ENCODE measurements around the gene LPAR3.
A peak's percentile ranks its signal among the peaks of the same experiment; 100 is the strongest.

The LPAR3 gene

GRCh38 chr1:84823991-84824390 lies 69.0 kb downstream of the LPAR3 start:
- DNase-seq, result no peak

DNA sequence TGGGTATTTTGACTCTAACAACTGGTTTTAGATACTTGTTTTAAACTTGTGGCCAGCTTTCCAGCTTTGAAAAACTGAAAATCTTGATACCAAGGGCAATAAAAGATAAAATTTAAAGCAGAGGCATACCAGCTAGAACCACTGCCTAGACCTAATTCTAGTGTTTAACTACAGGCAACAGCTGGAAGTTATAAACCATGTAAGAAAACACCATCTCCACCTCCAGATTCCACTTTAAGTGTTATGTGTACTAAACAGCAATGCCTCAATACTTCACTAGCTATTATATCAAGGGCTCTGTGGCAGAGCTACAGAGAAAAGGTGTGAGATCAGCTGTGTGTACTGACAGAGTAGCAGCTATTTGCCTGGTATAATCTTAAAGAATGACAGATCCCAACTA lies 69.5 kb downstream of the LPAR3 start:
- no peak for DNase-seq

GRCh38 chr1:84810343-84810742 lies 82.7 kb downstream of the LPAR3 start:
- DNase-seq, result no peak

DNA sequence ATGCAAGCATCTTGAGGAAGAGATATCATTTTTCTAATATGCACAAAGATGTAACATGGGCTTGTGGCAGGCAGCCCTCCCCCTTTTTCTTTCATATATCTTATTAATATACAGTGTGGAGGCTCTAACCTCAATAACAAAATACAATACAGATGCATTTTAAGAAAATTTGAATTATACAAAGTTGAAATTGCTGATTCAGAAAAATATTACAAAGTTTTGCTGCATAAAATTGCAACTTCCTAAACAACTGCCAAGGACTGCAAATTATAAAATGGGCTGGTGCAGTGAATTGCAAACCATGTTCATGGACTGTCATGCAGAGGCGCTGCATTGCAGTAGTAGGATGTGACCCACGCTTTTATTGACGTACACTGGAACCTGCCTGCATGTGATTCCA lies 84.0 kb downstream of the LPAR3 start:
- DNase-seq, result no peak

DNA sequence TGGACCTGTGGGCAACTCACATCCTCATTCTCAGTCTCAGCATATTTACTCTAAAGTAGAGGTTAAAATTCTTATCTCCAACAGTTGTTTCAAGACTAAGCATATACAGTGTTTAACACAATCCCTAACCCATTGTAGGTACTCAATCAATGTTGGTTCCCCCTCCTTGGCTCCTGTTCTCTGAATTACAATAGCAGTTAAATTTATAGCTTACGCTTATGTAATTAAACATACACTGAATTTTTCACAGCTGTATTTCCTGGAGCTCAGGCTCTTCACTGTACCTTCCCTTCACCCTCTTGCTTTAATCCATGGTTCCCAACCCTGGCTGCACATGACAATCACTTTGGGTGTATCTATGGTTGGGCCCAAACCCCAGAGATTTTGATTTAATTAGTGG lies 89.4 kb downstream of the LPAR3 start:
- DNase-seq, result no peak

DNA sequence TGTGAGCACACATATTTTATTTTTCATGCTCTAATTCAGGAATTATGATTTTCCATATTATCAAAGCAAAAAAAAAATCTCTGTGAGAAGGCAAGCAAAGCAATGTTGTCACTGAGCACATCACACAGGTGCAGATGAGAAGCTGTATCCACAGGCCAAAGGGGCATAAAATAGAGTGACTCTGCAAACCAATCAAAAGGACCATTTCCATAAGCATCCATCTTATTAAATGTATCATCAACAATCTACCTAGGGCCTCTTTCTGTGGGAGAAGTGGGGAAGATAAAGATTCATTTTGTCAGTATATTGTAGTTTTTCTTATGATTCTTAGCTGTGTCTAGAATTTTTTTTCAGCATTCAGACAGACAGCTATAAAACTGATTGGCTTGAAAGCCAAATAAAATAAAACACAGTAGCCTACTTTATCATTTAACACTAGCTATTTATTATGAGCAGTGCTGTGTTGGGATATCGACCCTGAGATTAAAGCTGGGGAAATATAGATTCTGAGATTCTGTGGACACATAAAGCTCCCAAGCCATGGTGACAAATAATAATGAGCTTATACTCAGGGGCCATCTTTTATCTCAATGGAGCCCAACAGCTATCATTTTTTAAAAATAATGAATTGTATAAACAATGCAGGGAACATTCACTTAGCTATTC lies 90.3 kb downstream of the LPAR3 start:
- DNase-seq, result no peak

DNA sequence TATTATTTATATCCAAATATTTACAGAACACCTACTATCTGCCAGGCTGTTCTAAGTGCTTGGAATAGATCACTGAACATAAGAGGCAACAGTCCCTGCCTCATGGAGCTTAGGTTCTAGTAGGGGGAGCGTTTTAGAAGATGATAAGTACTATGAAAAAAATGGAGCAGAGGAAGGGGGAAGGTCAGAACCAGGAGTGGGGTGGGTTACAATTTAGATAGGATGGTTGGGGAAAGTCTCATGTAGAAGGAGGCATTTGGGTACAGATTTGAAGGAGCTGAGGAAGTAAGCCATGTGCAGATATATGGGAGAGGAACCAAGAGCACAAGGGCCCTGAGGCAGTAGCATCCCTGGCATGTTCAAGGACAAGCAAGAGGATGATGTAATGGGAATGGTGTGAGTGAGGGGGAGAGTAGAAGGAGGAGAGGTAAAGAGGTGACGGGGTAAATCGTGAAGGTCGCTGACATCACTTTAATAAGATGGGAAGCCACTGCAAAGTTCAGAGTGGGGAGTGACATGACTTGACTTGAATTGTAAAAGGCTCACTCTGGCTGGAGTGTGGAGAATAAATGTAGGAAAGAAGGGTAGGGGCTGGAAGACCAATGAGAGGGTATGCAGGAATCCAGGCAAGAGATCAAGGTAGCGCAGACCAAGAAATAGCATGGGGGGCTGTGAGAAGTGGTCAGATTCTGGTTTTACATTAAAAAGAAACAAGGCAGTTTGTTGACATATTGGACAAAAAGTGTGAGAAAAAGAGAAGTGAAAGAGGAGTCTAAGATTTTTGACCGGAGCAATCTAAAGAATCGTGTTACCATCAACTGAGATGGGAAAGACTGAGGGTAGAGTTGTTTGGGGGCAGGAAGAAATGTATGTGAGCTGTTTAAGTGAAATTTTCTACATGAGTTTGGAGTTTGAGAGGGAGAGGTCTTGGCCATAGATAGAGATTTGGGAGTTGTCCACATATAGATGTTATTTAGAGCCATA lies 92.6 kb downstream of the LPAR3 start:
- no peak for DNase-seq

DNA sequence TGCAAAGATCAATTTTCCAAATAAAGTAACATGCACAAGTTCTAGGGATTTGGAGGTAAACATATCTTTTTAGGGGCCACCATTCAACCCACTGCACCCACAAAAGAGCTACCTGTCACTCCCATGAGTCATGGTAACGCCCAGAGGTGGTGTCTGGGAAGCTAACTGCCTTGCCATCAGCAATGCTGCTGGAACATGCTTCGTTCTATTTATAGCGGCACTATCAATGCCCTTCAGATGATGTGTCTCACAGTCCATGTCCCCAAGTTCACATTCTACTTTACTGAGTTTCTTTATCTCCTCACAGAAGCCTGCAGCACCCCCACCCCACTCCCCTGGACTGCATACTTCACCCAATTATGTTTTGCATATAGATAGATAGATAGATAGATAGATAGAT lies 95.4 kb downstream of the LPAR3 start:
- no peak for DNase-seq

DNA sequence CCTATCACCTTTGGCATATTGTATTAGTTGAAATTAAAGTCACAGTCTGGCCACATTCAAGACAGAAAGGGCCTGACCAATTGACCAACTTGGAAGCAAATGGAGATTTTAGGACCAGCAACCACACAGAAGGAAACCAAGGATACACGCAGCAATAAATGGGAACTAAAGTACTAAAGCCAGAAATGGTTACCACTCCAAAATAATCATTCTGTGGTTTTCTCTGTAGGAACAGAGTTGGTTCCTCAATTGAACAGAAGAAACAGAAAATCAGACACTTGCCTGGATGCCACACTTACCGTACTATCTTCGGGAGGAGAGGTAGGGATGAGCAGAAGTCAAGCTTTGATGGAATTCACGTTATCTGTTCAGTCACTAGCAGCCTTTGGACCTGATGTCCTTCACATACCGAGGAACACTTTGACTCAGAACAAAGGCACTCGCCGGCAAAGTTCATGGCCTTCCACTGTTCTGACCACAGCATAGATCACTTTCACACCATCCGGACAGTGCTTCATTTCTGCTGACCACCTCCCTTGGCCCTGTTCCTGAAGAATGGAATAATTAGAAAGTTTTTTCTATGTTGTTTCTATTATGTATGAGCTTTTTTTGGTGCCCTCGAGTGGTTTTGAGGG lies 96.9 kb downstream of the LPAR3 start:
- no peak for DNase-seq

DNA sequence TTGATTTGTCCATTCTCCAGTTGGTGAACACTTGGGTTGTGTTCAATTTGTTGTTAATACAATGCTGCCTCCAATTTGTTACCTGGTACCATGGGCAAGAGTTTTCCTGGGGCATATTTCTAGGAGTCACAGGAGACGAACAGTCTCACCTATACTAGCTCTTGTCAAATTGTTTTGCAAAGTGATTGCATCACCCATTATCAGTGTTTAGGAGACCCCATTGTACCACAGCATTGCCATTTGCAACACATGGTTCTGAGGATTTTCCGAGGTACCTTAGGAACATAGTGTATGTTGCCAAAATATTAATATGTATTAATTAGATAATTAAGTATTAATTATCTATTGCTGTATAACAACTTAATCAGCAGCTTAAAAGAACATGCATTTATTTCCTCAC lies 97.8 kb downstream of the LPAR3 start:
- no peak for DNase-seq

DNA sequence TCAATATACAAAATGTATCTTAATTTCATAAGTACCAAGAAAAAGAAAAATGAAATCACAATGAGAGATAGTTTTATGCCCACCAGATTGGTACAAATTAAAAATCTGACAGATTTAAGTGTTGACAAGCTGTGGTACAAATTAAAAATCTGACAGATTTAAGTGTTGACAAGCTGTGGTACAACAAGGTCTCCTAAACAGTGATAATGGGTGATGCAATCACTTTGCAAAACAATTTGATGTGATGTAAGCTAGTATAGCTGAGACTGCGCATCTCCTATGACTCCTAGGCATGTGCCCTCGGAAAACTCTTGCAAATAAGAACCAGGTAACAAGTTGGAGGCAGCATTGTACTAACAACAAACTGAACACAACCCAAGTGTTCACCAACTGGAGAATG lies 100.6 kb downstream of the LPAR3 start:
- DNase-seq, result no peak

- DNase-seq, result no peak
Measured at GRCh38 chr1:84789014-84789413, 104.0 kb downstream of the LPAR3 start.

GRCh38 chr1:84785271-84786036 lies 107.6 kb downstream of the LPAR3 start:
- DNase-seq, result no peak

- DNase-seq, result no peak
Measured at GRCh38 chr1:84782881-84783280, 110.1 kb downstream of the LPAR3 start.

DNA sequence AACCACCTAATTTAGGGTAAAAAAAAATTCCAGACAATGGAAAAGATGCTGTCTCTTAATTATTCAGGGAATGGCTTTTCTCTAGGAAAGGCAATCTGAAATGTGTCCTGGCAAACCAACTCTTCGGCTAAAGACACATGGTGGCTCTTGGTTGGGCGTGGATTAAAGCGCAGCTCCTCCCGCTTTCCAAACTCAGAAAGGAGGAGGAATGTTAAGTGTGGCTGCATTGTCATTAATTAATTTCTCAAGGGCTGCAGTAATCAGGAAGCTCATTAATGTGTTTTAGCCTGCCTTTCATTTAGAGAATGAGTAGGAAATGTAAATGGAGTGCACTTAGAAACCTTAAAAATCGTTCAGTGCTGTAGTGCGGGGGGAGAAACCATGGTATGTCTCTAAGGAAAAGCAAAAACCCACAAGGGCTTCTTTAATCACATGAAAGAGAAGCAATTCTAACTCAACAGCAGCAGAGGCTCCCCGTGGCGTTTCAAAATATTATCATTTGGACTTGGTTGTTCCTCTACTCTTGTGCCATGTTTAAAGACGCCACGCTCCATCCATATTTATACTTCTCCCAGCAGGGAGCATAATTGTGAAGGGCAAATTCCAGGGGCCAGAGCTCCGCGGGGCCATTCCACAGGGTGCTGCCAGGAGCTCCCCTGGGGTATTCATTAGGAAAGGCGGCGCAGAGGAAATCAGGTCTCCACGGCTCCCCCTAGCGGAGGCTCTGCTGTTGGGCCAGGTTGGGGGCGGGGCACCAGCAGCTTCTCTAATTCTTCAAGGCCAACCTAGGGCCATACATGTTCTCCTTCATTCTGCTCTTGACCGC lies 110.8 kb downstream of the LPAR3 start:
- DNase-seq, result peak; percentile 32

GRCh38 chr1:84780000-84780716 lies 112.8 kb downstream of the LPAR3 start:
- DNase-seq, result no peak

DNA sequence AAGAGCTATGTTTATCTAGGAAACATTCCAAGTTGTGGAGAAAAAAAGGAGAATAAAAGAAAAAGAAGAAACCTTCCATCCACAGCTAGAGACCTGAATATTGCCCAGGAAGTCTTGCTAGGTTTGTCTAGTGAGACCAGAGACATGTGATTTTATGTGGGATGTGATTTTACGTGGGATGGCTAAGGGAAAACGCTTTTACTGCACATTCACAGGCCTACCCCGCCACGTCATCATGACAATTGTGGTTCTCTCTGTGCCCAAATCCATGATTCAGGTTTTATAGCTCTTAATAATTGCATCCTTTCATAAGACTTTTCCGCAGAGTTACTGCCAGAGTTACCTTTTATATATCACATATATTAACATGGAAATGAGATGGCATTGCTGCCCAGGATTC lies 116.4 kb downstream of the LPAR3 start:
- DNase-seq, result no peak

DNA sequence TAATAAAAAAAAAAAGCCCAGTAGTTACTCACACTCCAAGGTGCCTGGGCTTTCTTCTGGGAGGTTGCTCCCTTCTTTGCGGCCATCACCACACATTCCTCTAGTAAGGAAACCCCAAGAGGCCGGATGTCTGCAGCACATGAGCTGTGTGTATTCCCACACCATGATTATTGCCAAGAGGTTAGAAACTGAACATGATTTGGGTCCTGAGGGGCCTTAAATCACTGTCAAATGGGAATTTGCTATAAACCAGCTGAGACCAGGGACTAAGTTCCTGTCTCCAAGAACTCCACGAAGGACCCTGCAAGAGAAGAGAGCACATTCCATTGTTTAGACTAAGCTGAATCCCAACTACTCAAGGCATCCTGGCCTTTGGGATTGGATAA lies 117.5 kb downstream of the LPAR3 start:
- no peak for DNase-seq

DNA sequence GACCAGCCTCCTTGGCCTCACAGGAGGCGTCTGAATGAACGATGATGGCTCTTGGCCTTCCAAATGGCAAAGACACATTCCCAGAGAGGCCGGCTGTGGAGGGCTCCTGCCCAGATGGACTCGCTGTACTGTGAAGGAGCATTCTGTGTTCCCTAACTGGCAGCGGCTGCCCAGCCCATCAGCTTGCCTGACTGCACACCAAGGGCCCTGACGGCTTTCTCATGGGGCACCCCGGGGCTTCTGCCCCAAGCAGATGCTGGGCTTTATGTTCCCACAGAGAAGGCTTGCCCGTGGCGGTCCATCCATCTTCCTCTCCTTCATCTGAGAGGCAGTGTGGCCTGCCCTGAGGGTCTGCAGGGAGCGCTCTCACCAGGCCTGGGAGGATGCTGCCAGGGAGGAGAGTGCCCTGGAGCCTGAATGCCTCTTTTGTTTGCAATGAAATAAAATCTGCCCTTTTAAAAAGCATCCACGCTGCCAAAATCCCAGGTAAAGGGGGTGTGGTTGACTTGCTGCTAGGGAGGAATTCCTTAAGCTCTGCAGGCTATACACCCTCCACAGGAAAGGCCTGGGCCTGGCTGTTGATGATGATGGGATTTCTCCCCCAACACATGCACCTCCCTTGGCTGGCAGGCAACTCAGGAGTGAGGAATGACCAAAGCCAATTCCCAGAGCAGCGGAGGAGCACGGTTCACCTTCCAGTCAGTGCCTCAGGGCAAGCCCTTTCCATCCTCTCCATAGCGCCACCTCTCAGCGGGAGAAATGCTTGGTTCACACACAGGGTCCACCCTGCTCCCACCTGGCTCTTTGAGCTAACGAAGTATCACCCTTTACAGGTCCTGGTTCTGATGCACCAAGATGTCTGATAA lies 118.1 kb downstream of the LPAR3 start:
- no peak for DNase-seq

GRCh38 chr1:84773933-84774497 lies 119.0 kb downstream of the LPAR3 start:
- no peak for DNase-seq
